ENCODE data around the gene KPNB1.

Gene KPNB1

GRCh38 chr17:47733047-47733673 is 83.4 kb downstream of the KPNB1 start, which contains the start of gene TBX21:
TBX21 (plus strand) TSS chr17:47733236; CDS start chr17:47733455, 219 bp downstream.
- DNase-seq = peak; percentile 90

DNA sequence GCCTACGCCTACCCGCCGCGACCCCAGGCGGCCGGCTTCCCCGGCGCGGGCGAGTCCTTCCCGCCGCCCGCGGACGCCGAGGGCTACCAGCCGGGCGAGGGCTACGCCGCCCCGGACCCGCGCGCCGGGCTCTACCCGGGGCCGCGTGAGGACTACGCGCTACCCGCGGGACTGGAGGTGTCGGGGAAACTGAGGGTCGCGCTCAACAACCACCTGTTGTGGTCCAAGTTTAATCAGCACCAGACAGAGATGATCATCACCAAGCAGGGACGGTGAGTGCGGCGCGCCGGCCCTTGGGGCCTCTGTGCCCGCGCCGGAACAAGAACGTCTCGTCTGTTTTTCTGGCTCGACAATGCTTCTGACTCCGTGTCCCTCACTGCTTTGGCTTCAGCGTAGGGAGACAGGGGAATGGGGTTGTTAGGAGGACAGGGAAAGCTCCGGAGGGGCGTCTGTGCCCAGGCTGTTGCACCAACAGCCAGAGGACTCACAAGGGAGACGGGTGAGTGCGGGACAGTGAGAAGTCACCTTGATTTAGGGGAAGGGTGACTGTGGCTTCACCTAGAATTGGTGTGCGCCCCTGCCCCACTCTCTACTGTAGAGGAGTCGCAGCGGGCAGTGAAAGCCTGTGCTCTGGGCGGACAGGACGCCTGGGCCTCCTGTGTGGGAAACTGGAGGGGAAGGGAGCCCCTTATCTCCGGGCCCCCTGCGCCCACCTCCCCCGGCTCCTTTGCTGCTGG is 84.1 kb downstream of the KPNB1 start:
- DNase-seq = peak; percentile 53

DNA sequence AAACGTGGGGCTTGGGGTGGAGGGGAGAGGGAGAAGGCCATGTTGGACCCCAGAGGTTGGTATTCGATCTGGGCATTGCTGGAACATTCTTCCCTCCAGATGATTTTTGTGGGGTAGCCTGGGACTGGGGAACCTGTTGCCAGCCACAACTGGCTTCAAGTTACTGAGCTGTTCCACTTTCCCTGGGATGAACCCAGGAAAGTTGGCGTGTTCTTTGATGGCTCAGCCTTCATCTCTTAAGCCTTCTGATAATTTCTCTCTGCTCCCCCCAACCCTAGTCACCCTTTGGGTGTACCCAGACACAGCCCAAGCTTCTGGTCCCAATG is 85.4 kb downstream of the KPNB1 start:
- no peak for DNase-seq
